HL-60 (cell line): ENCODE measurements around the gene WWP2.
"Not testable (repeated sequence)": the region's sequence is repeated elsewhere in the genome, so short reads cannot be mapped to it uniquely, and the experiment has no call there.

Source experiments
- CTCF ChIP-seq: IDR thresholded peaks from one replicate; pipeline ENCODE4 v1.5.1; 2011; ENCODE audit warnings: low read length, control low read depth, inconsistent platforms; ENCODE audit not compliant: insufficient read depth
- GABPA ChIP-seq: IDR thresholded peaks from 2 replicates; pipeline ENCODE4 v1.6.1; 2012; ENCODE audit warnings: low read depth
- POLR2AphosphoS5 ChIP-seq: IDR thresholded peaks from 2 replicates; pipeline ENCODE4 v1.6.1; 2012; ENCODE audit warnings: low read depth
- SPI1 ChIP-seq: IDR thresholded peaks from 2 replicates; pipeline ENCODE4 v1.6.1; 2012; ENCODE audit warnings: low read depth, mild to moderate bottlenecking, borderline replicate concordance
- TF ChIP-seq, protein P1 (sequence below): IDR thresholded peaks from 2 replicates; pipeline ENCODE4 v1.6.1; 2012; ENCODE audit warnings: low read depth; ENCODE audit not compliant: insufficient replicate concordance

DNA sequence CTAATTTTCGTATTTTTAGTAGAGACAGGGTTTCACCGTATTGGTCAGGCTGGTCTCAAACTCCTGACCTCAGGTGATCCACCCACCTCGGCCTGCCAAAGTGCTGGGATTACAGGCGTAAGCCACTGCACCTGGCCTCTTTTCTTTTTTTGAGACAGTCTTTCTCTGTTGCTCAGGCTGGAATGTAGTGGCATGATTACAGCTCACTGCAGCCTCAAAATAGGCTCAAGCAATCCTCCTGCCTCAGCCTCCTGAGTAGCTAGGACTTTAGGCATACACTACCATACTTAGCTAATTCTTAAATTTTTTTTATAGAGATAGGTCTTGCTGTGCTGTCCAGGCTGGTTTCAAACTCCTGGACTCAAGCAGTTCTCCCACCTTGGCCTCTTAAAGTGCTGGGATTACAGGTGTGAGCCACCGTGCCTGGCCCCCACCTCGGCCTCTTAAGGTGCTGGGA, 29.3 kb downstream of the WWP2 start:
- not testable (repeated sequence) for TF ChIP-seq CTCF, POLR2AphosphoS5, GABPA, SPI1
- TF ChIP-seq, protein P1, sequence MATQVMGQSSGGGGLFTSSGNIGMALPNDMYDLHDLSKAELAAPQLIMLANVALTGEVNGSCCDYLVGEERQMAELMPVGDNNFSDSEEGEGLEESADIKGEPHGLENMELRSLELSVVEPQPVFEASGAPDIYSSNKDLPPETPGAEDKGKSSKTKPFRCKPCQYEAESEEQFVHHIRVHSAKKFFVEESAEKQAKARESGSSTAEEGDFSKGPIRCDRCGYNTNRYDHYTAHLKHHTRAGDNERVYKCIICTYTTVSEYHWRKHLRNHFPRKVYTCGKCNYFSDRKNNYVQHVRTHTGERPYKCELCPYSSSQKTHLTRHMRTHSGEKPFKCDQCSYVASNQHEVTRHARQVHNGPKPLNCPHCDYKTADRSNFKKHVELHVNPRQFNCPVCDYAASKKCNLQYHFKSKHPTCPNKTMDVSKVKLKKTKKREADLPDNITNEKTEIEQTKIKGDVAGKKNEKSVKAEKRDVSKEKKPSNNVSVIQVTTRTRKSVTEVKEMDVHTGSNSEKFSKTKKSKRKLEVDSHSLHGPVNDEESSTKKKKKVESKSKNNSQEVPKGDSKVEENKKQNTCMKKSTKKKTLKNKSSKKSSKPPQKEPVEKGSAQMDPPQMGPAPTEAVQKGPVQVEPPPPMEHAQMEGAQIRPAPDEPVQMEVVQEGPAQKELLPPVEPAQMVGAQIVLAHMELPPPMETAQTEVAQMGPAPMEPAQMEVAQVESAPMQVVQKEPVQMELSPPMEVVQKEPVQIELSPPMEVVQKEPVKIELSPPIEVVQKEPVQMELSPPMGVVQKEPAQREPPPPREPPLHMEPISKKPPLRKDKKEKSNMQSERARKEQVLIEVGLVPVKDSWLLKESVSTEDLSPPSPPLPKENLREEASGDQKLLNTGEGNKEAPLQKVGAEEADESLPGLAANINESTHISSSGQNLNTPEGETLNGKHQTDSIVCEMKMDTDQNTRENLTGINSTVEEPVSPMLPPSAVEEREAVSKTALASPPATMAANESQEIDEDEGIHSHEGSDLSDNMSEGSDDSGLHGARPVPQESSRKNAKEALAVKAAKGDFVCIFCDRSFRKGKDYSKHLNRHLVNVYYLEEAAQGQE = not testable (repeated sequence)
